Peyer's patch (tissue), 4 donors: ENCODE results near the gene HADH. TPM values are rescaled to one million over a fixed set of nuclear protein-coding genes. Genes with fewer than 3 reads are reported as not detected.

Experiments
- DNase-seq, 3 donors: peaks; one replicate each; pipeline ENCODE4 v3.0.0-alpha.2; 2017 to 2019
- H3K27ac ChIP-seq, 4 donors: fragments of 200-600 bp; sonication (generic); one replicate each; pipeline ENCODE4 v1.5.1; 2016 to 2019
- H3K27me3 ChIP-seq, 2 donors: fragments of 200-600 bp; sonication (generic); one replicate each; pipeline ENCODE4 v1.5.1; 2019
- H3K36me3 ChIP-seq, 3 donors: fragments of 200-600 bp; sonication (generic); one replicate each; pipeline ENCODE4 v1.5.1; 2016 to 2019
- H3K4me1 ChIP-seq, 4 donors: fragments of 200-600 bp; sonication (generic); one replicate each; pipeline ENCODE4 v1.5.1; 2016 to 2019
- H3K4me3 ChIP-seq, 4 donors: fragments of 200-600 bp; sonication (generic); 1 replicate in 3 of 4; 2 replicates in 1 of 4; pipeline ENCODE4 v1.5.1; 2016 to 2019; ENCODE audit warnings: mild to moderate bottlenecking in 1 of 4
- H3K9me3 ChIP-seq, 4 donors: fragments of 200-600 bp; sonication (generic); one replicate each; pipeline ENCODE4 v1.5.1; 2016 to 2019; ENCODE audit warnings: mild to moderate bottlenecking in 1 of 4
- POLR2A ChIP-seq, 2 donors: fragments of 450-650 bp; IDR thresholded peaks; one replicate each; pipeline ENCODE4 v1.5.1; 2017; ENCODE audit warnings: antibody characterized with exemption in 2 of 2, mild to moderate bottlenecking in 2 of 2, moderate library complexity in 2 of 2
- total RNA-seq, 4 donors: library from RNA; depleted of rRNA; stranded (reverse); fragments of >200 nt; gene quantifications; one replicate each; pipeline ENCODE4 v1.1.0, GENCODE V29; 2016
- TF ChIP-seq, protein P1 (sequence below), 6 experiments: fragments of 450-650 bp in 4 of 6; fragments of 200-600 bp in 2 of 6; sonication (generic) in 1 of 6; IDR thresholded peaks; one replicate each; pipeline ENCODE4 v1.5.1; 2017 to 2019; ENCODE audit warnings: antibody characterized with exemption in 6 of 6, mild to moderate bottlenecking in 3 of 6, moderate library complexity in 1 of 6

Gene HADH
- total RNA-seq, 4 donors from 2014 or later = 110 to 173 (median 131) TPM

DNA sequence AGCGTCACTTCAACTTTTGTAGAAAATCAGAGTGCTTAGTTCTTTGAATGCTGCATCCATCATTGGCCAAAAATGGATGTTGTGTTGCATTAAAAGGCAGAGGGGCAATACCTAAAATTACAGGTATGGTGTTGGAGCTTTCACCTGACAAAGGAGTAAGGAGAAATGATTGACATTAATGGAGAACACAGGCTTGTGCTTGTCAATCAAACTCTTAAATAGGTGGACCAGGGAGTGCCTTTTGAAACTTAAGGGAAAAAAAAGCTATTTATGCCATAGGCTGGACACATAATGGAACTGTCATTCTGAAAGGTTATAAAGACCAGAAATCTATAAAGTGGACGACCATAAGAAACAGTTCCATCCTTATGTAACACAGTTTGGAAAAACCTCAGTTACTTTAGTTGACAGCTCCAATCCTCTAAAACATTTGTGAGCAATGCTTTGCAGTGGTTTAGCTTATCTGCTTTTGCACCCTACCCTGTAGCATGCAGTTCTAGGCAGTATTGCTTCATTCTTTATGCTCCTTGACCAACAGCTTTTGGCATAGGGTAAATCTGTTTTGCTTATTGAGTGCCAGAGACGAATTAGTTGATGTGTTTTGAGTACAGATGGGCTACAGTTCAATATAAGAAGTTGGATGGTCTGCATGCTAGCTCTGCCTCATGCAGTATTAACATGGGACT, 2.4 kb downstream of the HADH start:
- peak overlapping the region in 1 of 4 donors; percentile 1 for H3K27ac ChIP-seq
- no peaks in the 10 kb centered on the region for H3K27me3 ChIP-seq
- peak overlapping the region in 1 of 4 donors; percentile 90 for H3K4me3 ChIP-seq
- H3K9me3 ChIP-seq = no peaks in the 10 kb centered on the region
- no peak for DNase-seq
- H3K36me3 ChIP-seq = no peaks in the 10 kb centered on the region
- no peak for TF ChIP-seq POLR2A (IDR thresholded peaks at IDR 0.05)
- TF ChIP-seq, protein P1, sequence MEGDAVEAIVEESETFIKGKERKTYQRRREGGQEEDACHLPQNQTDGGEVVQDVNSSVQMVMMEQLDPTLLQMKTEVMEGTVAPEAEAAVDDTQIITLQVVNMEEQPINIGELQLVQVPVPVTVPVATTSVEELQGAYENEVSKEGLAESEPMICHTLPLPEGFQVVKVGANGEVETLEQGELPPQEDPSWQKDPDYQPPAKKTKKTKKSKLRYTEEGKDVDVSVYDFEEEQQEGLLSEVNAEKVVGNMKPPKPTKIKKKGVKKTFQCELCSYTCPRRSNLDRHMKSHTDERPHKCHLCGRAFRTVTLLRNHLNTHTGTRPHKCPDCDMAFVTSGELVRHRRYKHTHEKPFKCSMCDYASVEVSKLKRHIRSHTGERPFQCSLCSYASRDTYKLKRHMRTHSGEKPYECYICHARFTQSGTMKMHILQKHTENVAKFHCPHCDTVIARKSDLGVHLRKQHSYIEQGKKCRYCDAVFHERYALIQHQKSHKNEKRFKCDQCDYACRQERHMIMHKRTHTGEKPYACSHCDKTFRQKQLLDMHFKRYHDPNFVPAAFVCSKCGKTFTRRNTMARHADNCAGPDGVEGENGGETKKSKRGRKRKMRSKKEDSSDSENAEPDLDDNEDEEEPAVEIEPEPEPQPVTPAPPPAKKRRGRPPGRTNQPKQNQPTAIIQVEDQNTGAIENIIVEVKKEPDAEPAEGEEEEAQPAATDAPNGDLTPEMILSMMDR (IDR thresholded peaks at IDR 0.05) = no peak
- H3K4me1 ChIP-seq = peaks cover 0 to 45% (median 9%) of the 10 kb centered on the region in 4 donors

DNA sequence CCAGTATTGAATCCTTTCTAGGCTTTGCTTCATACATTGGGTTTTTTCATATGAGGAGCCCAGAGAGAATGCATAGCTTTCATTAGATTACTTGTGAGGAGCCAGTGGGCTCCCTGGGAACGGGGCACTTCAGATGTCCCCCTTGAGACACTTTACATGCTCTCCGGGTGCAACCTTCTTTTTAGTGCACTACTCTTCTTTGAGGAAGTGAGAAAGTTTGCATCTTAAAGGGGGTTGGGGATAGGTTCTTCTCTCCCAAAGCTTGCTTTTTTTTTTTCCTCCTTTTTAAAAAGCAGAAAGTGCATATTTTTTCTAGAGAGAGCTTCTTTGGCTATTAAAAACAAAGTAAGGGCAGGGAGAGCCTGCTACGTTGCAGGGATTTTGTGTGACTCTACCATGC, 4.3 kb downstream of the HADH start:
- Histone ChIP-seq H3K4me1 (peaks cover 0 to 41% (median 9%) of the 10 kb centered on the region in 4 donors), H3K27me3 (no peaks in the 10 kb centered on the region), H3K9me3 (no peaks in the 10 kb centered on the region), H3K27ac (no peak overlapping the region), H3K36me3 (no peaks in the 10 kb centered on the region), H3K4me3 (no peak overlapping the region)
- peak in 1 of 3 donors; percentile 30 for DNase-seq
- no peak for TF ChIP-seq POLR2A (IDR thresholded peaks at IDR 0.05)
- TF ChIP-seq, protein P1 (IDR thresholded peaks at IDR 0.05) = no peak

DNA sequence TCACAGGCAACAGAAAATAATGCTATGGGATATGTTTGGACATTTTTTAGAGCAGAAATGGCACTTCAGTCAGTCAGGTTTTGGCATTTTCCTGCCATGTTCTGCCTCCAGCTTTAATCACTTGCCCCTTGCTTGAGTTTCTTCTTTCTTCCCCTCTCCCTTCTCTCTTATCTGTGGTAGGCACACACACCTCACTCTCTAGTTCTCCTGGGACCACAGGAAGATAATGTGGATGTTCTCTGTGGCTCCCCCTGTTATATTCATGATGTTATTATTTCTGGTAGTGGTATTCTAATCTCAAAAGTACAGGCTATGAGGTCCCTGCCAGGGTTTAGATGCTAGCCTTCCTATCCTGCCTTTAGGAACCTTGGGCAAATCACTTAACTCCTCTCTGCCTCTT, 5.2 kb downstream of the HADH start:
- H3K4me3 ChIP-seq = no peak overlapping the region
- no peaks in the 10 kb centered on the region for H3K27me3 ChIP-seq
- peaks cover 0 to 39% (median 9%) of the 10 kb centered on the region in 4 donors for H3K4me1 ChIP-seq
- TF ChIP-seq, protein P1 (IDR thresholded peaks at IDR 0.05) = no peak
- no peak for TF ChIP-seq POLR2A (IDR thresholded peaks at IDR 0.05)
- DNase-seq = no peak
- no peaks in the 10 kb centered on the region for H3K36me3 ChIP-seq
- H3K27ac ChIP-seq = no peak overlapping the region
- H3K9me3 ChIP-seq = no peaks in the 10 kb centered on the region

DNA sequence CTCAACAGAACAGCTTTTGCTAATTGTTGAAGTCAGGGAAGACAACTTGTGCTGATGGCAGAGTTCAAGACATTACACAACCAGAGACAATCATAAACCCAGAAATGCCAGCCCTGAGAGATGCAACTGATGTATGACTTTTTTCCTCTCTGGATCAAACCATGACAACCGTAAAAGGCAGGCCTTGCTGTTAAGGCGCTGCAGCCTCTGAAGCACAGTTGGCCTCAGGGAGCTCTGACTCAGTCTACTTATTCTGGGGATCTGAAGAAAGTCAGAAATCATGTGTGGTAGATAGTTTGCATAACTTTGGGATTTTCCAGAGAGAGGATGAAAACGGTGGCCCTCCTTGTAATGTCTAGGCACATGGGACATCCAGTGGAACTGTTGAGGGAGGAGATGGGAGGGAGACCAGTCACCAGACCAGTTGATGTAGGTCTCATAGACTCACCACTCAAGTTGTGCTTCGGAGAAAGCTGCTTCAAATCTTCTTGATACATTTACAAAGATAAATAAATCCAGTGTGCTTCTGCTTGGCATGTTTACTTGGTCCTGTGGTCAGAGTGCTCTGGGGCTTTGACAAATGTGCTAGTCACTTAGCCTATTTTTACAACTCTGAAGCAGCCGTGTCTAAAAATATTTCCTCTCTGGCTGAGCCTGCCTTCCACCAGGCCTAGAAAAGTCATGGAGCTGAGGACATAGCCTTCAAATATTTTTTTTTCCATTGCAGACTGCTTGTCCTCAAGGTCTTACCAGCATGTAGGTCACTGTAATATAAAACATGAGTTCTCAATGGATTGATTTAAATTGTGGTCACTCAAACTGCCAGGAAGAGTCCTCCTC, 7.5 kb downstream of the HADH start:
- no peak for DNase-seq

DNA sequence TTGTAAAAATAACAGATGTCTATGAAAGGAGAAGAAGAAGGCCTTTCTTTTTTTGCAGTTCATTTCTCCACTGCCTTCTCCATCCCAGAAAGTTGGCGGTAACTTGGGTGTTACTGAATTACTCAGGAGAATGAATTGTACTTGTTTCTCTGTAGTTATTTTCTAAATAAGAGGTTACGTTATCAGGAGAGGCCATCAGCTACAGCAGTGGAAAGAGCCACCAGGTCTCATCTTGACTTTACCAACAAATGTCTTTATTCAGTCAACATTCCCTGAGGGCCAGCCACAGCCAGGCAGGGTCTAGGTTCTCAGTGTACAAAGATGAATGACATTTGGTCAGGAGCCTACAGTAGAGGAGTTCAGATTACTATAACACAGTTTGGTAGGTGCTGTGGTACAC, 8.1 kb downstream of the HADH start:
- Histone ChIP-seq H3K9me3 (no peaks in the 10 kb centered on the region), H3K27me3 (no peaks in the 10 kb centered on the region), H3K4me3 (no peak overlapping the region), H3K27ac (peak overlapping the region in 2 of 4 donors; percentile 2 to 80), H3K36me3 (no peaks in the 10 kb centered on the region), H3K4me1 (peaks cover 0 to 19% (median 8%) of the 10 kb centered on the region in 4 donors)
- no peak for DNase-seq
- TF ChIP-seq, protein P1 (IDR thresholded peaks at IDR 0.05) = no peak
- no peak for TF ChIP-seq POLR2A (IDR thresholded peaks at IDR 0.05)

More for the DNA sequence above, 7.5 kb downstream of the HADH start:
- TF ChIP-seq, protein P1 (IDR thresholded peaks at IDR 0.05) = no peak
- TF ChIP-seq POLR2A (IDR thresholded peaks at IDR 0.05) = no peak
- no peaks in the 10 kb centered on the region for H3K27me3 ChIP-seq
- H3K9me3 ChIP-seq = no peaks in the 10 kb centered on the region
- H3K36me3 ChIP-seq = no peaks in the 10 kb centered on the region
- peak overlapping the region in 2 of 4 donors; percentile 41 to 80 for H3K27ac ChIP-seq
- no peak overlapping the region for H3K4me3 ChIP-seq
- peaks cover 0 to 25% (median 9%) of the 10 kb centered on the region in 4 donors for H3K4me1 ChIP-seq
